Effector memory CD4-positive, alpha-beta T cell (primary cell): ENCODE results near the gene BRWD1.

Source experiments
- DNase-seq, 3 donors: peaks; one replicate each; pipeline ENCODE4 v3.0.0-alpha.2; 2020
- H3K27ac ChIP-seq: 2 replicates; pipeline ENCODE4 v1.7.0; 2013; ENCODE audit warnings: mild to moderate bottlenecking, low read length, moderate library complexity; ENCODE audit not compliant: insufficient read depth, poor library complexity, severe bottlenecking
- H3K27me3 ChIP-seq: replicated peaks from 2 replicates; pipeline ENCODE4 v1.7.0; 2013; ENCODE audit warnings: mild to moderate bottlenecking, low read length; ENCODE audit not compliant: insufficient read depth, control insufficient read depth, poor library complexity, severe bottlenecking
- H3K36me3 ChIP-seq: 2 replicates; pipeline ENCODE4 v1.7.0; 2013; ENCODE audit warnings: mild to moderate bottlenecking, low read length, moderate library complexity; ENCODE audit not compliant: control insufficient read depth, insufficient read depth
- H3K4me1 ChIP-seq: 2 replicates; pipeline ENCODE4 v1.7.0; 2013; ENCODE audit warnings: low read length, mild to moderate bottlenecking; ENCODE audit not compliant: control insufficient read depth, insufficient read depth, poor library complexity, severe bottlenecking
- H3K4me3 ChIP-seq: 2 replicates; pipeline ENCODE4 v1.7.0; 2013; ENCODE audit warnings: low read length, low read depth, mild to moderate bottlenecking; ENCODE audit not compliant: insufficient read depth, poor library complexity, severe bottlenecking
- H3K9me3 ChIP-seq: 2 replicates; pipeline ENCODE4 v1.7.0; 2013; ENCODE audit warnings: mild to moderate bottlenecking, low read length, moderate library complexity; ENCODE audit not compliant: control insufficient read depth

The BRWD1 gene

GRCh38 chr21:39208624-39209333, 104.7 kb downstream of the BRWD1 start:
- Histone ChIP-seq H3K27me3 (no peaks in the 10 kb centered on the region), H3K36me3 (peaks cover 15% of the 10 kb centered on the region), H3K9me3 (no peaks in the 10 kb centered on the region), H3K4me1 (no peaks in the 10 kb centered on the region), H3K27ac (no peak overlapping the region), H3K4me3 (no peak overlapping the region)
- DNase-seq = no peak

- Histone ChIP-seq H3K9me3 (no peaks in the 10 kb centered on the region), H3K36me3 (peaks cover 49% of the 10 kb centered on the region), H3K27me3 (no peaks in the 10 kb centered on the region), H3K4me3 (no peak overlapping the region), H3K4me1 (no peaks in the 10 kb centered on the region), H3K27ac (no peak overlapping the region)
- no peak for DNase-seq
These were observed 109.3 kb downstream of the BRWD1 start for GRCh38 chr21:39204134-39204533.

- peaks cover 47% of the 10 kb centered on the region for H3K36me3 ChIP-seq
- no peak overlapping the region for H3K4me3 ChIP-seq
- no peak overlapping the region for H3K27ac ChIP-seq
- DNase-seq = no peak
- H3K4me1 ChIP-seq = no peaks in the 10 kb centered on the region
- H3K27me3 ChIP-seq = no peaks in the 10 kb centered on the region
- no peaks in the 10 kb centered on the region for H3K9me3 ChIP-seq
These were observed 114.6 kb downstream of the BRWD1 start for GRCh38 chr21:39198800-39199199.

GRCh38 chr21:39197448-39198233, 115.8 kb downstream of the BRWD1 start:
- H3K9me3 ChIP-seq = no peaks in the 10 kb centered on the region
- H3K4me3 ChIP-seq = no peak overlapping the region
- H3K27ac ChIP-seq = no peak overlapping the region
- no peaks in the 10 kb centered on the region for H3K4me1 ChIP-seq
- H3K36me3 ChIP-seq = peaks cover 46% of the 10 kb centered on the region
- DNase-seq = no peak
- H3K27me3 ChIP-seq = no peaks in the 10 kb centered on the region

- Histone ChIP-seq H3K36me3 (peaks cover 38% of the 10 kb centered on the region), H3K4me1 (no peaks in the 10 kb centered on the region), H3K27me3 (no peaks in the 10 kb centered on the region), H3K9me3 (no peaks in the 10 kb centered on the region), H3K4me3 (no peak overlapping the region), H3K27ac (no peak overlapping the region)
- no peak for DNase-seq
These were observed 116.6 kb downstream of the BRWD1 start for GRCh38 chr21:39196838-39197237.

GRCh38 chr21:39196310-39196709, 117.1 kb downstream of the BRWD1 start:
- no peaks in the 10 kb centered on the region for H3K9me3 ChIP-seq
- H3K27ac ChIP-seq = no peak overlapping the region
- DNase-seq = no peak
- no peaks in the 10 kb centered on the region for H3K4me1 ChIP-seq
- H3K27me3 ChIP-seq = no peaks in the 10 kb centered on the region
- peaks cover 33% of the 10 kb centered on the region for H3K36me3 ChIP-seq
- H3K4me3 ChIP-seq = no peak overlapping the region

- no peak overlapping the region for H3K4me3 ChIP-seq
- no peak for DNase-seq
- no peaks in the 10 kb centered on the region for H3K9me3 ChIP-seq
- peaks cover 7% of the 10 kb centered on the region for H3K36me3 ChIP-seq
- H3K27ac ChIP-seq = no peak overlapping the region
- H3K27me3 ChIP-seq = no peaks in the 10 kb centered on the region
- H3K4me1 ChIP-seq = no peaks in the 10 kb centered on the region
These were observed 120.1 kb downstream of the BRWD1 start for GRCh38 chr21:39193380-39193779.

- no peak for DNase-seq
- no peak overlapping the region for H3K4me3 ChIP-seq
- H3K4me1 ChIP-seq = no peaks in the 10 kb centered on the region
- no peaks in the 10 kb centered on the region for H3K36me3 ChIP-seq
- no peaks in the 10 kb centered on the region for H3K27me3 ChIP-seq
- no peaks in the 10 kb centered on the region for H3K9me3 ChIP-seq
- no peak overlapping the region for H3K27ac ChIP-seq
These were observed 123.4 kb downstream of the BRWD1 start for GRCh38 chr21:39189857-39190604.

- DNase-seq = no peak
- Histone ChIP-seq H3K27ac (no peak overlapping the region), H3K27me3 (no peaks in the 10 kb centered on the region), H3K9me3 (no peaks in the 10 kb centered on the region), H3K4me3 (no peak overlapping the region), H3K36me3 (no peaks in the 10 kb centered on the region), H3K4me1 (peaks cover 4% of the 10 kb centered on the region)
These were observed 124.8 kb downstream of the BRWD1 start for GRCh38 chr21:39188521-39189139.
